ENCODE measurements around the gene IFITM5. TPM values are rescaled to one million over a fixed set of nuclear protein-coding genes. Genes with fewer than 3 reads are reported as not detected.

IFITM5 gene
- total RNA-seq, 2 donors from 2014 or later, result not detected

DNA sequence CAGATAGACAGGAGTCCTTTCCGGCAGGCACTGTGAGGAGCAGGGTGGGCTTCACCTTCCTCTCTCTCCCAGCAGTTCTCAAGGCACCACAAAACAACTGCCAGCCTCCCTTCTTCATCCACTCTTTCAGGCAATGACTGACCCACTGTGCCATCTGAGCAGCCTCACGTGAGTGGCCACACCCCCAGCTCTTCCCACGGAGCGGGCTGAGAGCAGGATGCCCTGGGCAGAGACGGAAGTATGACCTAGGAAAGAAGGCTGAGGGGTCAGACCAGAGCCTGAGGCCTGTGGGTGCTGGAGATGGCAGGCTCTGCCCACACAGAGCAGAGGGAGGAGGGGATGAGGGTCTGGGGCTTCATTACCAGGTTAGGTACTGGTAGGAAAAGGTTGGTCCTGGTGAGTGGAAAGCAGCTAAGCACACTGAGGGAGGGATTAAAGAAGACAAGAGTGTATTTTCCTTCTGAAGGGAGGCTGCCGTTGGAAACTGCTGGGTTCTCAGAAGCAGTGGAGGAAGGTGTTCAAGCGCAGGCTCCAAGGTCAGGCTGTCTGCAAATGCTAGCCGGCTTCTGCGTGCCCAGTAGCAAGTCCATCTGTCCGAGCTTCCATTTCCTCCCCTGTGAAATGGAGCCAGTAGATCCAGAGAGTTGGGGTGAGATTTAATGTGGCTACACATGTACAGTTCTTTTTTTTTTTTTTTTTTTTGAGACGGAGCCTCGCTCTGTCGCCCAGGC is 16.5 kb downstream of the IFITM5 start:
- ATAC-seq (ENCODE audit: insufficient number of reproducible peaks, low FRiP score, low read depth) (no peak), DNase-seq (ENCODE audit: low spot score) (no peak)
- no peak overlapping the region for H3K4me3 ChIP-seq
- H3K36me3 ChIP-seq, result no peaks in the 10 kb centered on the region
- peaks cover 0 to 28% of the 10 kb centered on the region in 2 donors for H3K4me1 ChIP-seq (ENCODE audit: control insufficient read depth in 1 of 2, low read depth in 2 of 2)
- peaks cover 5% of the 10 kb centered on the region for H3K27me3 ChIP-seq (replicated peaks; ENCODE audit: insufficient read depth)
- no peaks in the 10 kb centered on the region for H3K9me3 ChIP-seq
- H3K27ac ChIP-seq, result no peak overlapping the region
- TF ChIP-seq, protein P1, sequence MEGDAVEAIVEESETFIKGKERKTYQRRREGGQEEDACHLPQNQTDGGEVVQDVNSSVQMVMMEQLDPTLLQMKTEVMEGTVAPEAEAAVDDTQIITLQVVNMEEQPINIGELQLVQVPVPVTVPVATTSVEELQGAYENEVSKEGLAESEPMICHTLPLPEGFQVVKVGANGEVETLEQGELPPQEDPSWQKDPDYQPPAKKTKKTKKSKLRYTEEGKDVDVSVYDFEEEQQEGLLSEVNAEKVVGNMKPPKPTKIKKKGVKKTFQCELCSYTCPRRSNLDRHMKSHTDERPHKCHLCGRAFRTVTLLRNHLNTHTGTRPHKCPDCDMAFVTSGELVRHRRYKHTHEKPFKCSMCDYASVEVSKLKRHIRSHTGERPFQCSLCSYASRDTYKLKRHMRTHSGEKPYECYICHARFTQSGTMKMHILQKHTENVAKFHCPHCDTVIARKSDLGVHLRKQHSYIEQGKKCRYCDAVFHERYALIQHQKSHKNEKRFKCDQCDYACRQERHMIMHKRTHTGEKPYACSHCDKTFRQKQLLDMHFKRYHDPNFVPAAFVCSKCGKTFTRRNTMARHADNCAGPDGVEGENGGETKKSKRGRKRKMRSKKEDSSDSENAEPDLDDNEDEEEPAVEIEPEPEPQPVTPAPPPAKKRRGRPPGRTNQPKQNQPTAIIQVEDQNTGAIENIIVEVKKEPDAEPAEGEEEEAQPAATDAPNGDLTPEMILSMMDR (IDR thresholded peaks at IDR 0.05), result no peak

DNA sequence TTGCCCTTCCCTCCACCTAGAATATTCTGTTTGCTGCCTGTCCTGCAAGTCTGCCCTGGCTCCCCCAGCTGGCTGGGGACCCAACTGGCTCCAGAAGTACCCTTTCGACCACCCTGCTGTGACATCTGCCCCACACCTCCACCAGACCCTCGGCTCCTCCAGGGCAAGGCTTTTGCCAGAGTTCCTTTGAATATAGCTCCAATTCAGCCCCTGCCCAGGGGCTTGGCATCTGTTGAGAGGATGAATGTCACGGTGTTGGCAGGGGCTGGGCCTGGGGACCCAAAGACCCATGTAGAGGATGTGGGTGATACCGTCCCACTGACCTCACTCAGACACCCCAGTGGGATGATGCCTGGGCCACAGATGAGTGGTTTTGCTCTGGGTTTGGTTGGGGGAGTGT is 17.2 kb downstream of the IFITM5 start:
- Histone ChIP-seq H3K4me3 (no peak overlapping the region), H3K4me1 (ENCODE audit: control insufficient read depth in 1 of 2, low read depth in 2 of 2) (peaks cover 0 to 27% of the 10 kb centered on the region in 2 donors), H3K27ac (no peak overlapping the region), H3K27me3 (replicated peaks; ENCODE audit: insufficient read depth) (peaks cover 5% of the 10 kb centered on the region), H3K36me3 (no peaks in the 10 kb centered on the region), H3K9me3 (no peaks in the 10 kb centered on the region)
- DNase-seq (ENCODE audit: low spot score) (no peak), ATAC-seq (ENCODE audit: insufficient number of reproducible peaks, low FRiP score, low read depth) (no peak)
- TF ChIP-seq, protein P1 (IDR thresholded peaks at IDR 0.05), result no peak

DNA sequence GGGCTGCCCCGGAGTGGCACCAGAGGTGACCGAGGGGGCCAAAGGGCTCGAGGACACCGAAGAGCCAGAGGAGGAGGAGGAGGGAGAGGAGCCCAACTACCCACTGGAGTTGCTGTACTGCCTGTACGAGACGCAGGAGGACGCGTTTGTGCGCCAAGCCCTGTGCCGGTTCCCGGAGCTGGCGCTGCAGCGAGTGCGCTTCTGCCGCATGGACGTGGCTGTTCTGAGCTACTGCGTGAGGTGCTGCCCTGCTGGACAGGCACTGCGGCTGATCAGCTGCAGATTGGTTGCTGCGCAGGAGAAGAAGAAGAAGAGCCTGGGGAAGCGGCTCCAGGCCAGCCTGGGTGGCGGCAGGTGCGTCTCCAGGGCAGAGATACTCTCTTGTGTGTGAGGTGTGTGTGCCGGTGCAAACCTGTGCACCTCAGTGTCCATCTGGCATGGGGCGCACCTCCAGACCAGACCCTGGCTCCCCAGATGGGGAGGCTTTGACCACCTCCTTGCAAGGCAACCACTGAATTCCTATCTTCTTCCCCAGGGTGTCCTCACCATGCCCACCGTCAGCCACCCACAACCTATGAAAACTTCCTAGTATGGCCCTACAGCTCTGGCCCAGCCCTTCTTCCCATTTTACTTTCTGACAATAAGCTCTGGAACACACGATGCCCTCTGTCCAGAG is 17.7 kb downstream of the IFITM5 start:
- Histone ChIP-seq H3K4me1 (ENCODE audit: control insufficient read depth in 1 of 2, low read depth in 2 of 2) (peaks cover 0 to 27% of the 10 kb centered on the region in 2 donors), H3K9me3 (no peaks in the 10 kb centered on the region), H3K27me3 (replicated peaks; ENCODE audit: insufficient read depth) (peaks cover 5% of the 10 kb centered on the region), H3K4me3 (no peak overlapping the region), H3K27ac (no peak overlapping the region), H3K36me3 (no peaks in the 10 kb centered on the region)
- DNase-seq (ENCODE audit: low spot score), result no peak
- TF ChIP-seq, protein P1 (IDR thresholded peaks at IDR 0.05), result no peak
- no peak for ATAC-seq (ENCODE audit: insufficient number of reproducible peaks, low FRiP score, low read depth)

DNA sequence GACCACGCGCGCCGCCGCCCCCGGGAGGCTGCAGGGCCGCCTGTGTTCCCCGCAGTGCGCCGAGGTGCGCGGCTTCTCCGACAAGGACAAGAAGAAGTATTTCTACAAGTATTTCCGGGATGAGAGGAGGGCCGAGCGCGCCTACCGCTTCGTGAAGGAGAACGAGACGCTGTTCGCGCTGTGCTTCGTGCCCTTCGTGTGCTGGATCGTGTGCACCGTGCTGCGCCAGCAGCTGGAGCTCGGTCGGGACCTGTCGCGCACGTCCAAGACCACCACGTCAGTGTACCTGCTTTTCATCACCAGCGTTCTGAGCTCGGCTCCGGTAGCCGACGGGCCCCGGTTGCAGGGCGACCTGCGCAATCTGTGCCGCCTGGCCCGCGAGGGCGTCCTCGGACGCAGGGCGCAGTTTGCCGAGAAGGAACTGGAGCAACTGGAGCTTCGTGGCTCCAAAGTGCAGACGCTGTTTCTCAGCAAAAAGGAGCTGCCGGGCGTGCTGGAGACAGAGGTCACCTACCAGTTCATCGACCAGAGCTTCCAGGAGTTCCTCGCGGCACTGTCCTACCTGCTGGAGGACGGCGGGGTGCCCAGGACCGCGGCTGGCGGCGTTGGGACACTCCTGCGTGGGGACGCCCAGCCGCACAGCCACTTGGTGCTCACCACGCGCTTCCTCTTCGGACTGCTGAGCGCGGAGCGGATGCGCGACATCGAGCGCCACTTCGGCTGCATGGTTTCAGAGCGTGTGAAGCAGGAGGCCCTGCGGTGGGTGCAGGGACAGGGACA is 18.4 kb downstream of the IFITM5 start:
- no peaks in the 10 kb centered on the region for H3K9me3 ChIP-seq
- H3K4me3 ChIP-seq, result peak overlapping the region; percentile 63
- DNase-seq (ENCODE audit: low spot score) (no peak), ATAC-seq (ENCODE audit: insufficient number of reproducible peaks, low FRiP score, low read depth) (no peak)
- H3K36me3 ChIP-seq, result no peaks in the 10 kb centered on the region
- H3K27ac ChIP-seq, result no peak overlapping the region
- peaks cover 5% of the 10 kb centered on the region for H3K27me3 ChIP-seq (replicated peaks; ENCODE audit: insufficient read depth)
- TF ChIP-seq, protein P1 (IDR thresholded peaks at IDR 0.05), result no peak
- peaks cover 0 to 27% of the 10 kb centered on the region in 2 donors for H3K4me1 ChIP-seq (ENCODE audit: control insufficient read depth in 1 of 2, low read depth in 2 of 2)
